ENCODE results near the gene KCTD15. TPM values are rescaled to one million over a fixed set of nuclear protein-coding genes. Genes with fewer than 3 reads are reported as not detected.
A peak's percentile ranks its signal among the peaks of the same experiment; 100 is the strongest.

Gene KCTD15
- total RNA-seq, 2 donors from 2014 or later, result 36.6 to 61.8 TPM

GRCh38 chr19:33800012-33800680 lies 3.5 kb downstream of the KCTD15 start:
- no peaks in the 10 kb centered on the region for H3K9me3 ChIP-seq (ENCODE audit: control insufficient read depth, low read length)
- peak overlapping the region; percentile 84 for H3K4me3 Mint-ChIP-seq
- H3K27ac Mint-ChIP-seq, result no peak overlapping the region
- peak overlapping the region; percentile 87 for H3K4me3 ChIP-seq (ENCODE audit: low read length)
- H3K9me3 Mint-ChIP-seq, result no peaks in the 10 kb centered on the region
- H3K27ac ChIP-seq (ENCODE audit: low read depth, low read length), result no peak overlapping the region
- H3K36me3 ChIP-seq (ENCODE audit: control insufficient read depth, insufficient read depth, low read length), result peaks cover 58% of the 10 kb centered on the region
- peaks cover 24% of the 10 kb centered on the region for H3K4me1 ChIP-seq (ENCODE audit: control insufficient read depth, insufficient read depth, low read length)
- no peaks in the 10 kb centered on the region for H3K27me3 Mint-ChIP-seq (ENCODE audit: insufficient read depth)
- no peak overlapping the region for H3K9ac ChIP-seq (ENCODE audit: extremely low read depth, low read length, poor library complexity, severe bottlenecking)
- no peak for DNase-seq
- 92 to 93% methylated on average over 5 to 16 of the region's 16 CpGs for WGBS, 2 experiments (ENCODE audit: insufficient coverage in 1 of 2, insufficient read length in 1 of 2)
- TF ChIP-seq CTCF (conservative IDR thresholded peaks at IDR 0.05), result no peak
- H3K36me3 Mint-ChIP-seq (ENCODE audit: low read depth), result peaks cover 49% of the 10 kb centered on the region
- H3K27me3 ChIP-seq (ENCODE audit: control insufficient read depth, insufficient read depth, low read length, poor library complexity, severe bottlenecking), result no peaks in the 10 kb centered on the region
- H3K4me1 Mint-ChIP-seq, result peaks cover 30% of the 10 kb centered on the region

- no peak overlapping the region for H3K27ac Mint-ChIP-seq
- peaks cover 30% of the 10 kb centered on the region for H3K4me1 Mint-ChIP-seq
- Histone ChIP-seq H3K27me3 (ENCODE audit: control insufficient read depth, insufficient read depth, low read length, poor library complexity, severe bottlenecking) (no peaks in the 10 kb centered on the region), H3K4me3 (ENCODE audit: low read length) (no peak overlapping the region), H3K27ac (ENCODE audit: low read depth, low read length) (no peak overlapping the region), H3K9me3 (ENCODE audit: control insufficient read depth, low read length) (no peaks in the 10 kb centered on the region), H3K9ac (ENCODE audit: extremely low read depth, low read length, poor library complexity, severe bottlenecking) (no peak overlapping the region), H3K4me1 (ENCODE audit: control insufficient read depth, insufficient read depth, low read length) (peaks cover 24% of the 10 kb centered on the region), H3K36me3 (ENCODE audit: control insufficient read depth, insufficient read depth, low read length) (peaks cover 71% of the 10 kb centered on the region)
- TF ChIP-seq CTCF (conservative IDR thresholded peaks at IDR 0.05), result peak; percentile 30
- DNase-seq, result no peak
- H3K4me3 Mint-ChIP-seq, result no peak overlapping the region
- WGBS, 2 experiments (ENCODE audit: insufficient coverage in 1 of 2, insufficient read length in 1 of 2), result 88 to 100% methylated on average over 3 to 5 of the region's 5 CpGs
- no peaks in the 10 kb centered on the region for H3K9me3 Mint-ChIP-seq
- no peaks in the 10 kb centered on the region for H3K27me3 Mint-ChIP-seq (ENCODE audit: insufficient read depth)
- peaks cover 58% of the 10 kb centered on the region for H3K36me3 Mint-ChIP-seq (ENCODE audit: low read depth)
Measured at GRCh38 chr19:33801411-33801810, 4.7 kb downstream of the KCTD15 start.

- DNase-seq, result no peak
- no peaks in the 10 kb centered on the region for H3K27me3 ChIP-seq (ENCODE audit: control insufficient read depth, insufficient read depth, low read length, poor library complexity, severe bottlenecking)
- H3K4me1 ChIP-seq (ENCODE audit: control insufficient read depth, insufficient read depth, low read length), result peaks cover 24% of the 10 kb centered on the region
- no peak overlapping the region for H3K27ac ChIP-seq (ENCODE audit: low read depth, low read length)
- no peaks in the 10 kb centered on the region for H3K9me3 Mint-ChIP-seq
- H3K27me3 Mint-ChIP-seq (ENCODE audit: insufficient read depth), result no peaks in the 10 kb centered on the region
- peaks cover 64% of the 10 kb centered on the region for H3K36me3 Mint-ChIP-seq (ENCODE audit: low read depth)
- H3K9ac ChIP-seq (ENCODE audit: extremely low read depth, low read length, poor library complexity, severe bottlenecking), result no peak overlapping the region
- no peak overlapping the region for H3K4me3 ChIP-seq (ENCODE audit: low read length)
- no peaks in the 10 kb centered on the region for H3K9me3 ChIP-seq (ENCODE audit: control insufficient read depth, low read length)
- no peak overlapping the region for H3K4me3 Mint-ChIP-seq
- no peak overlapping the region for H3K27ac Mint-ChIP-seq
- TF ChIP-seq CTCF (conservative IDR thresholded peaks at IDR 0.05), result no peak
- H3K36me3 ChIP-seq (ENCODE audit: control insufficient read depth, insufficient read depth, low read length), result peaks cover 77% of the 10 kb centered on the region
- peaks cover 30% of the 10 kb centered on the region for H3K4me1 Mint-ChIP-seq
- WGBS, 2 experiments (ENCODE audit: insufficient coverage in 1 of 2, insufficient read length in 1 of 2), result 95 to 96% methylated on average over 8 to 10 of the region's 10 CpGs
Measured at GRCh38 chr19:33802001-33802400, 5.3 kb downstream of the KCTD15 start.
